Ishikawa (cell line): ENCODE data around the gene NTNG2.

Experiments used
- CEBPB ChIP-seq: IDR thresholded peaks from 2 replicates; pipeline ENCODE4 v1.6.1; 2012
- CREB1 ChIP-seq: IDR thresholded peaks from 2 replicates; pipeline ENCODE4 v1.6.1; 2012; ENCODE audit warnings: low read depth
- EGR1 ChIP-seq: IDR thresholded peaks from 2 replicates; pipeline ENCODE4 v1.6.1; 2012
- EP300 ChIP-seq: IDR thresholded peaks from 2 replicates; pipeline ENCODE4 v1.6.1; 2012; ENCODE audit warnings: borderline replicate concordance
- FOXM1 ChIP-seq: IDR thresholded peaks from 2 replicates; pipeline ENCODE4 v1.6.1; 2012; ENCODE audit warnings: low read depth, borderline replicate concordance
- NFIC ChIP-seq: IDR thresholded peaks from 2 replicates; pipeline ENCODE4 v1.6.1; 2012
- RAD21 ChIP-seq: IDR thresholded peaks from 2 replicates; pipeline ENCODE4 v1.6.1; 2012; ENCODE audit warnings: low read depth
- TAF1 ChIP-seq: IDR thresholded peaks from 2 replicates; pipeline ENCODE4 v1.6.1; 2012; ENCODE audit warnings: low read depth, mild to moderate bottlenecking
- TCF12 ChIP-seq: IDR thresholded peaks from 2 replicates; pipeline ENCODE4 v1.6.1; 2012; ENCODE audit warnings: low read depth
- TEAD4 ChIP-seq: IDR thresholded peaks from 2 replicates; pipeline ENCODE4 v1.6.1; 2012
- YY1 ChIP-seq: IDR thresholded peaks from 2 replicates; pipeline ENCODE4 v1.6.1; 2012; ENCODE audit warnings: low read depth
- ZBTB7A ChIP-seq: IDR thresholded peaks from 2 replicates; pipeline ENCODE4 v1.6.1; 2012; ENCODE audit warnings: low read depth
- TF ChIP-seq, protein P1 (sequence below): IDR thresholded peaks from 2 replicates; pipeline ENCODE4 v1.6.1; 2012
- TF ChIP-seq, protein P2 (sequence below): IDR thresholded peaks from 2 replicates; pipeline ENCODE4 v1.6.1; 2012; ENCODE audit warnings: low read depth, mild to moderate bottlenecking
- TF ChIP-seq, protein P3 (sequence below): IDR thresholded peaks from 2 replicates; pipeline ENCODE4 v1.6.1; 2012

NTNG2 gene

GRCh38 chr9:132169672-132170392, 8.0 kb downstream of the NTNG2 start:
- TF ChIP-seq CEBPB (no peak), YY1 (no peak), ZBTB7A (peak; percentile 54; the same call in 1 of the 2 replicates), NFIC (no peak), RAD21 (peak; percentile 78), CREB1 (no peak)
- TF ChIP-seq, protein P1, sequence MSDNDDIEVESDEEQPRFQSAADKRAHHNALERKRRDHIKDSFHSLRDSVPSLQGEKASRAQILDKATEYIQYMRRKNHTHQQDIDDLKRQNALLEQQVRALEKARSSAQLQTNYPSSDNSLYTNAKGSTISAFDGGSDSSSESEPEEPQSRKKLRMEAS = 0 out of 2 replicates have a peak, but pooled peaks have one; percentile 17

DNA sequence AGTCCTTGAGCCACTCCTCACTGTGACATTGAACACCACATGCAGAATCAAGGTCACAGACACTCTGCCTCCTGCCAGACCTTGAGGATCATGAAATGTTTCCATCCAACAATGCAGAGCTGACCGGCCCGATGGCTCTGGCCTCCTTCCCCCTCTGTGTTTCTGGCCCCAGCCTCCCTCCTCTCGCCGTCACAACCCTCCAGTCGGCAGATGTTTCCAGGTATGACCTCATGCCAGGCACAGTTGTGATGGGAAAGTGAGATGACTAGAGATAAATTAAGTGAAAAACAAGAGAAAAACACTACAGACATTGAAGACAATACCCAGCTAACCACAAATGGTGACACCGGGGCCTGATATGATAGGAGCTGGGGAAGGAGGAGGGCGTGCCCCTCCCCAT, 9.8 kb downstream of the NTNG2 start:
- no peak for TF ChIP-seq YY1
- TF ChIP-seq RAD21 = no peak
- TF ChIP-seq TCF12 = no peak
- TF ChIP-seq, protein P2, sequence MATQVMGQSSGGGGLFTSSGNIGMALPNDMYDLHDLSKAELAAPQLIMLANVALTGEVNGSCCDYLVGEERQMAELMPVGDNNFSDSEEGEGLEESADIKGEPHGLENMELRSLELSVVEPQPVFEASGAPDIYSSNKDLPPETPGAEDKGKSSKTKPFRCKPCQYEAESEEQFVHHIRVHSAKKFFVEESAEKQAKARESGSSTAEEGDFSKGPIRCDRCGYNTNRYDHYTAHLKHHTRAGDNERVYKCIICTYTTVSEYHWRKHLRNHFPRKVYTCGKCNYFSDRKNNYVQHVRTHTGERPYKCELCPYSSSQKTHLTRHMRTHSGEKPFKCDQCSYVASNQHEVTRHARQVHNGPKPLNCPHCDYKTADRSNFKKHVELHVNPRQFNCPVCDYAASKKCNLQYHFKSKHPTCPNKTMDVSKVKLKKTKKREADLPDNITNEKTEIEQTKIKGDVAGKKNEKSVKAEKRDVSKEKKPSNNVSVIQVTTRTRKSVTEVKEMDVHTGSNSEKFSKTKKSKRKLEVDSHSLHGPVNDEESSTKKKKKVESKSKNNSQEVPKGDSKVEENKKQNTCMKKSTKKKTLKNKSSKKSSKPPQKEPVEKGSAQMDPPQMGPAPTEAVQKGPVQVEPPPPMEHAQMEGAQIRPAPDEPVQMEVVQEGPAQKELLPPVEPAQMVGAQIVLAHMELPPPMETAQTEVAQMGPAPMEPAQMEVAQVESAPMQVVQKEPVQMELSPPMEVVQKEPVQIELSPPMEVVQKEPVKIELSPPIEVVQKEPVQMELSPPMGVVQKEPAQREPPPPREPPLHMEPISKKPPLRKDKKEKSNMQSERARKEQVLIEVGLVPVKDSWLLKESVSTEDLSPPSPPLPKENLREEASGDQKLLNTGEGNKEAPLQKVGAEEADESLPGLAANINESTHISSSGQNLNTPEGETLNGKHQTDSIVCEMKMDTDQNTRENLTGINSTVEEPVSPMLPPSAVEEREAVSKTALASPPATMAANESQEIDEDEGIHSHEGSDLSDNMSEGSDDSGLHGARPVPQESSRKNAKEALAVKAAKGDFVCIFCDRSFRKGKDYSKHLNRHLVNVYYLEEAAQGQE = no peak
- no peak for TF ChIP-seq EP300
- TF ChIP-seq CEBPB = no peak
- TF ChIP-seq, protein P3, sequence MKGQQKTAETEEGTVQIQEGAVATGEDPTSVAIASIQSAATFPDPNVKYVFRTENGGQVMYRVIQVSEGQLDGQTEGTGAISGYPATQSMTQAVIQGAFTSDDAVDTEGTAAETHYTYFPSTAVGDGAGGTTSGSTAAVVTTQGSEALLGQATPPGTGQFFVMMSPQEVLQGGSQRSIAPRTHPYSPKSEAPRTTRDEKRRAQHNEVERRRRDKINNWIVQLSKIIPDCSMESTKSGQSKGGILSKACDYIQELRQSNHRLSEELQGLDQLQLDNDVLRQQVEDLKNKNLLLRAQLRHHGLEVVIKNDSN = no peak
- no peak for TF ChIP-seq TAF1
- no peak for TF ChIP-seq ZBTB7A
- TF ChIP-seq, protein P1 = no peak
- no peak for TF ChIP-seq CREB1

DNA sequence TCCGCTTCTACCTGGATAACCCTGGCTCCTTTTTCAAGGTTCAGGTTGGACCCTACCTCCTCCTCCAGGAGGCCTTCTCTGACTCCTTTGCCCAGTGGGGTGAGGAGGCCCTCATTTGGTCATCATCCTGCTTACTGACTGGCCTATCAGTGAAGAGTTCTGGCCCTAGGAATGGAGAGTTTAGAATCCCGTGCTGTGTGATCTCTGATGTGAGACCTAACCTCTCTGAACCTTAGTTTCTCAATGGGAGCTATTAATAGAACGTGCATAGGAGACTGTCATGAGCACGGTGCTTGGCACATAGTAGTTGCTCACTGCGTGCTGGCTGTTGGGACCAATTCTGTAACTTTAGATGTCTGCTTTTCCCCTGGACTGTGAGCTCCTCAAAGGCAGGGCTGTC, 10.3 kb downstream of the NTNG2 start:
- TF ChIP-seq TAF1 = no peak
- no peak for TF ChIP-seq ZBTB7A
- TF ChIP-seq, protein P3 = no peak
- no peak for TF ChIP-seq TCF12
- no peak for TF ChIP-seq FOXM1
- no peak for TF ChIP-seq CEBPB
- TF ChIP-seq RAD21 = no peak
- TF ChIP-seq, protein P2 = no peak
- no peak for TF ChIP-seq EP300
- TF ChIP-seq YY1 = no peak
- TF ChIP-seq, protein P1 = no peak
- no peak for TF ChIP-seq EGR1

GRCh38 chr9:132175431-132175830, 13.6 kb downstream of the NTNG2 start:
- TF ChIP-seq NFIC (no peak), CEBPB (no peak), TEAD4 (no peak)

DNA sequence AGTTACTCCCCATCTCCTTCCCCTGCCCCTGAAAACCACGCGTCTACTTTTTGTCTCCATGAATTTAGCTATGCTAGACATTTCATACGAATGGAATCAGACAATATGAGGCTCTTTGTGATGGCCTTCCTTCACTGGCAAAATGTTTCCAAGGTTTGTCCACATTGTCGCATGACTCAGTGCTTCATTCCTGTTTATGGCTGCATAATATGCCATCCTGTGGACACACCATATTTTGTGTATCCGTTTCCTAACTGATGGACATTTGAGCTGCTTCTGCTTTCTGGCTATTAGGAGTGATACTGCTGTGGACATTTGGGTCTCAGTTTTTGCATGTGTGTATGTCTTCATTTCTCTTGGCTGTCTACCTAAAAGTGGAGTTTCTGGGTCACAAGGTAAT, 14.5 kb downstream of the NTNG2 start:
- TF ChIP-seq TAF1 = no peak
- TF ChIP-seq TEAD4 = no peak
- TF ChIP-seq RAD21 = no peak
- no peak for TF ChIP-seq YY1
- TF ChIP-seq ZBTB7A = no peak
- TF ChIP-seq, protein P2 = no peak
- TF ChIP-seq, protein P3 = no peak
- TF ChIP-seq, protein P1 = no peak
- TF ChIP-seq EGR1 = no peak
- no peak for TF ChIP-seq TCF12
- TF ChIP-seq CREB1 = no peak
- no peak for TF ChIP-seq CEBPB
- no peak for TF ChIP-seq NFIC
- TF ChIP-seq EP300 = no peak
- TF ChIP-seq FOXM1 = no peak
